ENCODE measurements around the gene CCDC40. TPM values are rescaled to one million over a fixed set of nuclear protein-coding genes. Genes with fewer than 3 reads are reported as not detected.
A peak's percentile ranks its signal among the peaks of the same experiment; 100 is the strongest.

Gene CCDC40
- total and polyA plus RNA-seq, 2 of the 13 experiments (the other 11 are each of a cell fraction or from before 2014, with no cell fraction given), result 4.1 to 5.5 TPM

GRCh38 chr17:80086616-80087015 is 50.2 kb downstream of the CCDC40 start:
- Histone ChIP-seq H4K20me1 (ENCODE audit: insufficient read depth, low read length) (no peaks in the 10 kb centered on the region), H3K36me3 (replicated peaks in 1 of 2; ENCODE audit: control insufficient read depth in 1 of 2, insufficient read depth in 2 of 2, low read length in 2 of 2) (no peaks in the 10 kb centered on the region), H2AFZ (ENCODE audit: low read length) (no peak overlapping the region), H3K4me2 (ENCODE audit: low read depth, low read length) (peak overlapping the region; percentile 75), H3K9me3 (ENCODE audit: low read length) (no peaks in the 10 kb centered on the region), H3K4me1 (ENCODE audit: insufficient read depth, low read length) (peaks cover 22% of the 10 kb centered on the region), H3K79me2 (ENCODE audit: insufficient read depth, low read length) (no peaks in the 10 kb centered on the region), H3K9ac (ENCODE audit: insufficient read depth, low read depth, low read length) (no peak overlapping the region), H3K27me3 (ENCODE audit: control insufficient read depth in 1 of 2, insufficient read depth in 2 of 2, low read length in 2 of 2) (peaks cover 11 to 66% of the 10 kb centered on the region in 2 experiments), H3K4me3 (replicated peaks in 1 of 3; ENCODE audit: insufficient read depth in 1 of 3, low read depth in 2 of 3, low read length in 3 of 3) (peak overlapping the region in 1 of 3 experiments; percentile 63; a peak in 1 of 6 replicates), H3K27ac (ENCODE audit: extremely low read length, insufficient read depth, low read length) (no peak overlapping the region)
- ChIA-PET POLR2A (interaction anchor here (1.6 to 2.6 kb wide), 2 partner anchors 9 to 15 kb away, joined by 3 to 13 read pairs; partner anchors contain the start of gene GAA), CTCF (ENCODE audit: low intra/inter-chr PET ratio, low total read pairs) (no interaction called here)
- no peak for ATAC-seq
- in situ Hi-C loops (cut with HindIII; ENCODE audit: extremely low pct_ligation_motif_present, low pct_unique_long_range_greater_than_20kb), result no loop called here
- peak; percentile 12; the same call in 1 of the 2 replicates for TF ChIP-seq RXRA (CRISPR knock-in tag; IDR thresholded peaks at IDR 0.05)
- 0 out of 2 replicates have a peak, but pooled peaks have one; percentile 22 for TF ChIP-seq NFATC3 (CRISPR knock-in tag; IDR thresholded peaks at IDR 0.05)
- TF ChIP-seq FOSL1 (CRISPR knock-in tag; IDR thresholded peaks at IDR 0.05; ENCODE audit: borderline replicate concordance), result no peak
- no TSS peak for BruUV-seq (replicated peaks)
- 52% methylated on average over 9 of the region's 11 CpGs for WGBS (ENCODE audit: low lambda C conversion rate)
- FAIRE-seq, result no peak
- intact Hi-C loops (cut with micrococcal nuclease; ENCODE audit: unreplicated experiment), result no loop called here
- DNase-seq (ENCODE audit: low spot score), result no peak

GRCh38 chr17:80087346-80088265 is 51.2 kb downstream of the CCDC40 start:
- ChIA-PET POLR2A (interaction anchor here (2.6 kb wide), 1 partner anchor 14 kb away, joined by 13 read pairs; the partner anchor contains the start of gene GAA), CTCF (ENCODE audit: low intra/inter-chr PET ratio, low total read pairs) (no interaction called here)
- TF ChIP-seq ZFY (CRISPR knock-in tag; IDR thresholded peaks at IDR 0.05), result no peak
- Histone ChIP-seq H3K9ac (ENCODE audit: insufficient read depth, low read depth, low read length) (no peak overlapping the region), H3K79me2 (ENCODE audit: insufficient read depth, low read length) (no peaks in the 10 kb centered on the region), H3K4me1 (ENCODE audit: insufficient read depth, low read length) (peaks cover 21% of the 10 kb centered on the region), H3K27ac (ENCODE audit: extremely low read length, insufficient read depth, low read length) (no peak overlapping the region), H3K9me3 (ENCODE audit: low read length) (no peaks in the 10 kb centered on the region), H3K4me3 (replicated peaks in 1 of 3; ENCODE audit: insufficient read depth in 1 of 3, low read depth in 2 of 3, low read length in 3 of 3) (no peak overlapping the region), H3K27me3 (ENCODE audit: control insufficient read depth in 1 of 2, insufficient read depth in 2 of 2, low read length in 2 of 2) (peaks cover 11 to 75% of the 10 kb centered on the region in 2 experiments), H3K4me2 (ENCODE audit: low read depth, low read length) (no peak overlapping the region), H2AFZ (ENCODE audit: low read length) (no peak overlapping the region), H4K20me1 (ENCODE audit: insufficient read depth, low read length) (no peaks in the 10 kb centered on the region), H3K36me3 (replicated peaks in 1 of 2; ENCODE audit: control insufficient read depth in 1 of 2, insufficient read depth in 2 of 2, low read length in 2 of 2) (no peaks in the 10 kb centered on the region)
- in situ Hi-C loops (cut with HindIII; ENCODE audit: extremely low pct_ligation_motif_present, low pct_unique_long_range_greater_than_20kb), result no loop called here
- BruUV-seq (replicated peaks), result no TSS peak
- WGBS (ENCODE audit: low lambda C conversion rate), result 39% methylated on average over 25 of the region's 34 CpGs
- no peak for FAIRE-seq
- no peak for DNase-seq (ENCODE audit: low spot score)
- intact Hi-C loops (cut with micrococcal nuclease; ENCODE audit: unreplicated experiment), result no loop called here
- peak; percentile 7; the same call in 1 of the 3 replicates for ATAC-seq
